GM12878 (cell line): ENCODE measurements around the gene MAP1S. TPM values are rescaled to one million over a fixed set of nuclear protein-coding genes. Genes with fewer than 3 reads are reported as not detected.

ENCODE experiments used
- ATAC-seq: fragments of 200-7000 bp; cut with Tn5 transposase; 3 replicates; pipeline ENCODE4 v1.9.1; 2020; ENCODE audit warnings: mild to moderate bottlenecking, moderate library complexity
- BruUV-seq: library from RNA; stranded (reverse); fragments of 400-500 nt; replicated peaks from 2 replicates; lab custom pipeline; 2021; lab: Mats Ljungman, UMichigan
- CTCF ChIA-PET: fragments of 300-600 bp; sonication (Branson Sonifier 250); formaldehyde crosslinking; extraction: SDS; loops from one replicate; lab custom pipeline; 2021; ENCODE audit warnings: inconsistent platforms; lab: Yijun Ruan, JAX
- POLR2A ChIA-PET: fragments of 350-600 bp; formaldehyde crosslinking; extraction: SDS; loops from one replicate; lab custom pipeline; 2021; ENCODE audit warnings: inconsistent platforms; lab: Charles Lee
- RAD21 ChIA-PET: fragments of 300-600 bp; sonication (Branson Sonifier 250); formaldehyde crosslinking; loops from one replicate; lab custom pipeline; 2023; ENCODE audit warnings: antibody characterized with exemption; ENCODE audit not compliant: unreplicated experiment; lab: Charles Lee
- SMC1A ChIA-PET: fragments of 300-600 bp; sonication (Branson Sonifier 250); formaldehyde crosslinking; loops from one replicate; lab custom pipeline; 2023; ENCODE audit not compliant: unreplicated experiment, uncharacterized antibody; lab: Charles Lee
- DNase-seq: peaks from one replicate; pipeline ENCODE4 v3.0.0-alpha.2; 2011; ENCODE audit warnings: low read depth, low spot score
- FAIRE-seq: peaks from 3 replicates; lab custom pipeline; 2011; peaks lifted over from hg19 to GRCh38; lab: Jason Lieb, UNC
- H2AFZ ChIP-seq: 2 replicates; pipeline ENCODE4 v1.6.0; 2011; ENCODE audit warnings: low read depth, low read length, control low read depth; ENCODE audit not compliant: control insufficient read depth
- H3K27ac ChIP-seq: 2 replicates; pipeline ENCODE4 v1.5.1; 2011; ENCODE audit warnings: control low read depth; ENCODE audit not compliant: control insufficient read depth, insufficient read depth
- H3K27me3 ChIP-seq, 2 experiments: replicated peaks in 1 of 2; 2 replicates each; pipeline versions ENCODE4 v1.6.0 to v1.6.1; 2011; ENCODE audit warnings: low read length in 1 of 2; ENCODE audit not compliant: control insufficient read depth in 2 of 2, insufficient read depth in 2 of 2
- H3K36me3 ChIP-seq, 2 experiments: 2 replicates each; pipeline ENCODE4 v1.5.1; 2011; ENCODE audit warnings: low read length in 1 of 2; ENCODE audit not compliant: control insufficient read depth in 2 of 2, insufficient read depth in 2 of 2
- H3K4me1 ChIP-seq: 2 replicates; pipeline ENCODE4 v1.6.1; 2011; ENCODE audit warnings: mild to moderate bottlenecking, low read length, moderate library complexity, mixed read lengths; ENCODE audit not compliant: control insufficient read depth, insufficient read depth
- H3K4me2 ChIP-seq: 2 replicates; pipeline ENCODE4 v1.6.0; 2011; ENCODE audit warnings: control low read depth; ENCODE audit not compliant: control insufficient read depth, insufficient read depth
- H3K4me3 ChIP-seq: fragments of 200-600 bp; sonication (generic); 2 replicates; pipeline ENCODE4 v1.5.1; 2016
- H3K79me2 ChIP-seq: 2 replicates; pipeline ENCODE4 v1.6.0; 2011; ENCODE audit warnings: low read length; ENCODE audit not compliant: control insufficient read depth, insufficient read depth
- H3K9ac ChIP-seq: 2 replicates; pipeline ENCODE4 v1.8.0; 2011; ENCODE audit warnings: low read length, control low read depth, mixed read lengths; ENCODE audit not compliant: control insufficient read depth, insufficient read depth
- H3K9me3 ChIP-seq: replicated peaks from 3 replicates; pipeline ENCODE4 v1.5.1; 2011; ENCODE audit warnings: mild to moderate bottlenecking, low read length; ENCODE audit not compliant: control insufficient read depth, insufficient read depth
- H4K20me1 ChIP-seq: 2 replicates; pipeline ENCODE4 v1.6.0; 2011; ENCODE audit not compliant: control insufficient read depth, insufficient read depth
- ESRRA ChIP-seq: IDR thresholded peaks from 2 replicates; pipeline ENCODE4 v1.6.1; 2012; ENCODE audit warnings: mild to moderate bottlenecking, low read length, improper control_type of control experiment
- FOXM1 ChIP-seq: IDR thresholded peaks from 2 replicates; pipeline ENCODE4 v1.6.1; 2012; ENCODE audit warnings: low read depth, mild to moderate bottlenecking, inconsistent platforms, low read length, moderate library complexity
- MEF2A ChIP-seq: IDR thresholded peaks from 2 replicates; pipeline ENCODE4 v1.6.1; 2011; ENCODE audit warnings: low read depth, mild to moderate bottlenecking, low read length, moderate library complexity; ENCODE audit not compliant: insufficient read depth
- RCOR1 ChIP-seq: conservative IDR thresholded peaks from 2 replicates; pipeline ENCODE4 v1.6.1; 2012; ENCODE audit warnings: low read depth, low read length, improper control_type of control experiment
- WGBS: methylation state at CpG from one replicate; pipeline ENCODE4 v1.1.6; 2016; ENCODE audit warnings: low lambda C conversion rate; ENCODE audit not compliant: insufficient replicate concordance, insufficient coverage; ENCODE audit errors: missing lambda C conversion rate; 5-methylcytosine and 5-hydroxymethylcytosine counted together
- in situ Hi-C: fragments of 300-500 bp; cut with MboI; formaldehyde crosslinking; loops from 9 replicates; pipeline ENCODE4 v1.14.3; 2018; ENCODE audit warnings: mixed read lengths
- intact Hi-C: fragments of 100-400 bp; cut with micrococcal nuclease; formaldehyde crosslinking; loops from one replicate; pipeline ENCODE4 v1.14.2; 2022; ENCODE audit not compliant: unreplicated experiment
- polyA plus RNA-seq, 11 experiments: library from polyadenylated mRNA; depleted of rRNA in 4 of 11; unstranded in 6 of 11; stranded (reverse) in 5 of 11; fragments of >200 nt; fragmentation: Nextera tagmentation in 4 of 11; fragmentation: Illumina TruSeq in 1 of 11; extraction: Ambion mirVana in 4 of 11; extraction: Trizol in 1 of 11; gene quantifications; 1 replicate in 1 of 11; 2 replicates in 10 of 11; pipeline versions ENCODE4 v1.2.1 to v1.2.3, GENCODE V29; 2011 to 2016; ENCODE audit warnings: inconsistent platforms in 2 of 11, missing spikeins in 2 of 11, low read depth in 1 of 11
- total RNA-seq, 4 experiments: library from RNA; depleted of rRNA in 3 of 4; stranded (reverse); fragments of >200 nt in 3 of 4; fragmentation: Illumina TruSeq in 1 of 4; extraction: Trizol in 1 of 4; gene quantifications; 2 replicates each; pipeline versions ENCODE4 v1.2.1 to v1.2.3, GENCODE V29; 2013 to 2021
- TF ChIP-seq, protein P1 (sequence below): IDR thresholded peaks from 2 replicates; pipeline ENCODE4 v1.6.1; 2011; ENCODE audit warnings: low read depth, low read length, improper control_type of control experiment, borderline replicate concordance
- TF ChIP-seq, protein P2 (sequence below): fragments of 450-650 bp; IDR thresholded peaks from 2 replicates; pipeline ENCODE4 v1.6.1; 2018; ENCODE audit warnings: borderline replicate concordance, mild to moderate bottlenecking; ENCODE audit not compliant: partially characterized antibody
- TF ChIP-seq, protein P3 (sequence below): IDR thresholded peaks from 2 replicates; pipeline ENCODE4 v1.6.1; 2012; ENCODE audit warnings: improper control_type of control experiment, low read depth, low read length; ENCODE audit not compliant: insufficient replicate concordance

MAP1S gene
- total and polyA plus RNA-seq, 10 of the 15 experiments (the other 5 are each of a cell fraction or from before 2014, with no cell fraction given): 2.1 to 63.9 (median 15.0) TPM

DNA sequence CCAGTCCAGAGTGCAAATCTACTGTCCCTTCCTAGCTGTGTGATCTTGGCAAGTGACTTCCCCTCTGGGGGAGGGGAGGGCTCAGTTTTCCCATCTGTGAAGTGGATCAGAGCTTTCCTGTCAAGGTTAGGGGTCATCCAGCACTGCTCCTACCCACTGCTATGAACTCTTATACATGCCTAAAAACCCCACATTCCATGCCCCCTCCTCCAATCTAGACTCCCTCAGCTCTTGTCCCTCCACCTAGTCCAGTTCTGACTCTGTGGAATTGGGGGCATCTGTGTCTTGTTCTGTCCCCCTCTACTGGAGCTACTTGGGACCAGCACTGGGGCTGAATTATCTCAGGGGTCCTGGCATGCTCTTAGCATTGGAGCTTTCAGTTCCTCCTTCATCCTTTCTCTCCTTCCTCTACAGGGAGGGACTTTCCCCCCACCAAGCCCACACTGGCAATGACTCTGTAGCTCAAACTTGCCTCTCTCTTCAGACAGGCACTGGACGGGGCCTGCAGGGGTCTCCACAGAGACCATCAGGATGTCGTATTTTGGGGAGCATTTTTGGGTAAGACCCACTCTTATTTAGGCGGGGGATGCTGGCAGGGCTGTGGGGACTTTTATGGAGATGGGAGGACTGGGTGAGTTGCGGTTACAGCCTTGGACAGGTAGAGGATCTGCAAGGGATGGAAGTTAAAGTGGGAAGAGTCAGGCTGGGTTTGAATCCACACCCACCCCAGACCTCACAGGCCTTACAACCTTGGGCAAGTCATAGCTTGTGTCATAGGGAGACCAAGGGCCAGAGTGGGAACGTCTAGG lies 35.6 kb downstream of the MAP1S start (continued):
- TF ChIP-seq RCOR1 (no peak), MEF2A (no peak), FOXM1 (no peak)
- TF ChIP-seq, protein P1, sequence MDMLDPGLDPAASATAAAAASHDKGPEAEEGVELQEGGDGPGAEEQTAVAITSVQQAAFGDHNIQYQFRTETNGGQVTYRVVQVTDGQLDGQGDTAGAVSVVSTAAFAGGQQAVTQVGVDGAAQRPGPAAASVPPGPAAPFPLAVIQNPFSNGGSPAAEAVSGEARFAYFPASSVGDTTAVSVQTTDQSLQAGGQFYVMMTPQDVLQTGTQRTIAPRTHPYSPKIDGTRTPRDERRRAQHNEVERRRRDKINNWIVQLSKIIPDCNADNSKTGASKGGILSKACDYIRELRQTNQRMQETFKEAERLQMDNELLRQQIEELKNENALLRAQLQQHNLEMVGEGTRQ: no peak

DNA sequence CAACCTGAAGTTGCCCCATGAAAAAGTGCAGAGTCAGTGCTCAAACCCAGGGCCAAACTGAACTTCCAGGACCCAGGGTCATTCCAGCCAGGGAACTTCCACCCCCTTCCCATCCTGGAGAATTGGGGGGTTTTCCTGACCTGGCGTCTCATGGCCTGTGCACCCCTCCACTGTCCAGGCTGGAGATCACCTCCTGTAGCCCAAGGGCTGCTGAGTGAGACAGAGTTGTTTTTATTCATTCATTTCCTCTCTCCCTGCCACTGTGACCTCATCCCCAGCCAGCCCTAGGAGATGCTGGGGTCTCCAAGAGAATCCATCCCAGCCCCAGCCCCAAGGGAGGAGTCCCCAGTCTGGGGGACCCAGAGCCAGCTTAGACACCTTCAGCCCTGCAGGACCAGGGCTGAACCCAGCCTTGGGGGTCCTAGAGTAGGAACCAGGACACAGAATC lies 36.2 kb downstream of the MAP1S start:
- BruUV-seq: no TSS peak
- Histone ChIP-seq H3K4me1 (peaks cover 57% of the 10 kb centered on the region), H3K79me2 (peaks cover 20% of the 10 kb centered on the region), H3K27me3 (no peaks in the 10 kb centered on the region), H3K4me3 (peak overlapping the region; percentile 45; the same call in 1 of the 2 replicates), H3K4me2 (peak overlapping the region; percentile 82), H3K36me3 (peaks cover 0 to 5% of the 10 kb centered on the region in 2 experiments; a peak in 3 of 4 replicates), H3K27ac (peak overlapping the region; percentile 66), H3K9me3 (no peaks in the 10 kb centered on the region; the same call in 2 of the 3 replicates), H2AFZ (no peak overlapping the region), H3K9ac (peak overlapping the region; percentile 25; the same call in 1 of the 2 replicates), H4K20me1 (no peaks in the 10 kb centered on the region)
- ChIA-PET SMC1A (interaction anchor here (0.6 to 8.8 kb wide), 13 partner anchors 11 to 245 kb away, joined by 3 to 93 read pairs (median 6); partner anchors contain the start of genes CCDC124, JAK3, MAP1S and RPL18A), POLR2A (interaction anchor here (0.5 to 3.0 kb wide), 9 partner anchors 14 to 287 kb away, joined by 6 to 23 read pairs (median 10); partner anchors contain the start of gene MAP1S), CTCF (interaction anchor here (0.6 to 6.8 kb wide), 24 partner anchors 11 to 244 kb away, joined by 3 to 85 read pairs (median 9); partner anchors contain the start of genes CCDC124, JAK3, MAP1S and PGLS), RAD21 (interaction anchor here (0.8 to 6.7 kb wide), 22 partner anchors 8 to 369 kb away, joined by 3 to 96 read pairs (median 4); partner anchors contain the start of genes CCDC124, JAK3 and MAP1S)
- FAIRE-seq: no peak
- 0% methylated on average over 1 of the region's 1 CpG for WGBS
- ATAC-seq: no peak
- no peak for DNase-seq
- in situ Hi-C loops: no loop called here
- intact Hi-C loops: loop anchor here (2.0 kb wide), 1 partner anchor 21 kb away; no protein-coding TSS in a partner anchor
- TF ChIP-seq, protein P2, sequence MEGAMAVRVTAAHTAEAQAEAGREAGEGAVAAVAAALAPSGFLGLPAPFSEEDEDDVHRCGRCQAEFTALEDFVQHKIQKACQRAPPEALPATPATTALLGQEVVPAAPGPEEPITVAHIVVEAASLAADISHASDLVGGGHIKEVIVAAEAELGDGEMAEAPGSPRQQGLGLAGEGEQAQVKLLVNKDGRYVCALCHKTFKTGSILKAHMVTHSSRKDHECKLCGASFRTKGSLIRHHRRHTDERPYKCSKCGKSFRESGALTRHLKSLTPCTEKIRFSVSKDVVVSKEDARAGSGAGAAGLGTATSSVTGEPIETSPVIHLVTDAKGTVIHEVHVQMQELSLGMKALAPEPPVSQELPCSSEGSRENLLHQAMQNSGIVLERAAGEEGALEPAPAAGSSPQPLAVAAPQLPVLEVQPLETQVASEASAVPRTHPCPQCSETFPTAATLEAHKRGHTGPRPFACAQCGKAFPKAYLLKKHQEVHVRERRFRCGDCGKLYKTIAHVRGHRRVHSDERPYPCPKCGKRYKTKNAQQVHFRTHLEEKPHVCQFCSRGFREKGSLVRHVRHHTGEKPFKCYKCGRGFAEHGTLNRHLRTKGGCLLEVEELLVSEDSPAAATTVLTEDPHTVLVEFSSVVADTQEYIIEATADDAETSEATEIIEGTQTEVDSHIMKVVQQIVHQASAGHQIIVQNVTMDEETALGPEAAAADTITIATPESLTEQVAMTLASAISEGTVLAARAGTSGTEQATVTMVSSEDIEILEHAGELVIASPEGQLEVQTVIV: no peak
- TF ChIP-seq, protein P3, sequence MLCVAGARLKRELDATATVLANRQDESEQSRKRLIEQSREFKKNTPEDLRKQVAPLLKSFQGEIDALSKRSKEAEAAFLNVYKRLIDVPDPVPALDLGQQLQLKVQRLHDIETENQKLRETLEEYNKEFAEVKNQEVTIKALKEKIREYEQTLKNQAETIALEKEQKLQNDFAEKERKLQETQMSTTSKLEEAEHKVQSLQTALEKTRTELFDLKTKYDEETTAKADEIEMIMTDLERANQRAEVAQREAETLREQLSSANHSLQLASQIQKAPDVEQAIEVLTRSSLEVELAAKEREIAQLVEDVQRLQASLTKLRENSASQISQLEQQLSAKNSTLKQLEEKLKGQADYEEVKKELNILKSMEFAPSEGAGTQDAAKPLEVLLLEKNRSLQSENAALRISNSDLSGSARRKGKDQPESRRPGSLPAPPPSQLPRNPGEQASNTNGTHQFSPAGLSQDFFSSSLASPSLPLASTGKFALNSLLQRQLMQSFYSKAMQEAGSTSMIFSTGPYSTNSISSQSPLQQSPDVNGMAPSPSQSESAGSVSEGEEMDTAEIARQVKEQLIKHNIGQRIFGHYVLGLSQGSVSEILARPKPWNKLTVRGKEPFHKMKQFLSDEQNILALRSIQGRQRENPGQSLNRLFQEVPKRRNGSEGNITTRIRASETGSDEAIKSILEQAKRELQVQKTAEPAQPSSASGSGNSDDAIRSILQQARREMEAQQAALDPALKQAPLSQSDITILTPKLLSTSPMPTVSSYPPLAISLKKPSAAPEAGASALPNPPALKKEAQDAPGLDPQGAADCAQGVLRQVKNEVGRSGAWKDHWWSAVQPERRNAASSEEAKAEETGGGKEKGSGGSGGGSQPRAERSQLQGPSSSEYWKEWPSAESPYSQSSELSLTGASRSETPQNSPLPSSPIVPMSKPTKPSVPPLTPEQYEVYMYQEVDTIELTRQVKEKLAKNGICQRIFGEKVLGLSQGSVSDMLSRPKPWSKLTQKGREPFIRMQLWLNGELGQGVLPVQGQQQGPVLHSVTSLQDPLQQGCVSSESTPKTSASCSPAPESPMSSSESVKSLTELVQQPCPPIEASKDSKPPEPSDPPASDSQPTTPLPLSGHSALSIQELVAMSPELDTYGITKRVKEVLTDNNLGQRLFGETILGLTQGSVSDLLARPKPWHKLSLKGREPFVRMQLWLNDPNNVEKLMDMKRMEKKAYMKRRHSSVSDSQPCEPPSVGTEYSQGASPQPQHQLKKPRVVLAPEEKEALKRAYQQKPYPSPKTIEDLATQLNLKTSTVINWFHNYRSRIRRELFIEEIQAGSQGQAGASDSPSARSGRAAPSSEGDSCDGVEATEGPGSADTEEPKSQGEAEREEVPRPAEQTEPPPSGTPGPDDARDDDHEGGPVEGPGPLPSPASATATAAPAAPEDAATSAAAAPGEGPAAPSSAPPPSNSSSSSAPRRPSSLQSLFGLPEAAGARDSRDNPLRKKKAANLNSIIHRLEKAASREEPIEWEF: no peak
- no peak for TF ChIP-seq ESRRA
